ENCODE data around the gene AREL1. TPM values are rescaled to one million over a fixed set of nuclear protein-coding genes. Genes with fewer than 3 reads are reported as not detected.

The AREL1 gene
- total RNA-seq, 2 donors from 2014 or later = 14.8 to 51.2 TPM

- Histone ChIP-seq H3K4me1 (replicated peaks) (no peaks in the 10 kb centered on the region), H3K27ac (no peak overlapping the region), H3K4me3 (no peak overlapping the region), H3K9me3 (no peaks in the 10 kb centered on the region), H3K36me3 (peaks cover 0 to 9% of the 10 kb centered on the region in 2 donors), H3K27me3 (replicated peaks; ENCODE audit: insufficient read depth) (no peaks in the 10 kb centered on the region)
- DNase-seq (ENCODE audit: low spot score) = no peak
- intact Hi-C loops (cut with DNase I) = no loop called here
- TF ChIP-seq CTCF (IDR thresholded peaks at IDR 0.05) (no peak), POLR2AphosphoS5 (IDR thresholded peaks at IDR 0.05) (no peak), POLR2A (IDR thresholded peaks at IDR 0.05) (no peak)
- 85% methylated on average over 12 of the region's 12 CpGs for WGBS
Measured at GRCh38 chr14:74684434-74684833, 28.4 kb downstream of the AREL1 start.

GRCh38 chr14:74683406-74683805, 29.5 kb downstream of the AREL1 start:
- TF ChIP-seq POLR2AphosphoS5 (IDR thresholded peaks at IDR 0.05) (no peak), POLR2A (IDR thresholded peaks at IDR 0.05) (no peak), CTCF (IDR thresholded peaks at IDR 0.05) (no peak)
- no peaks in the 10 kb centered on the region for H3K27me3 ChIP-seq (replicated peaks; ENCODE audit: insufficient read depth)
- H3K4me1 ChIP-seq (replicated peaks) = no peaks in the 10 kb centered on the region
- H3K4me3 ChIP-seq = no peak overlapping the region
- H3K36me3 ChIP-seq = peaks cover 0 to 9% of the 10 kb centered on the region in 2 donors
- no peak overlapping the region for H3K27ac ChIP-seq
- H3K9me3 ChIP-seq = no peaks in the 10 kb centered on the region
- WGBS = 62% methylated on average over 3 of the region's 3 CpGs
- intact Hi-C loops (cut with DNase I) = no loop called here
- no peak for DNase-seq (ENCODE audit: low spot score)

DNA sequence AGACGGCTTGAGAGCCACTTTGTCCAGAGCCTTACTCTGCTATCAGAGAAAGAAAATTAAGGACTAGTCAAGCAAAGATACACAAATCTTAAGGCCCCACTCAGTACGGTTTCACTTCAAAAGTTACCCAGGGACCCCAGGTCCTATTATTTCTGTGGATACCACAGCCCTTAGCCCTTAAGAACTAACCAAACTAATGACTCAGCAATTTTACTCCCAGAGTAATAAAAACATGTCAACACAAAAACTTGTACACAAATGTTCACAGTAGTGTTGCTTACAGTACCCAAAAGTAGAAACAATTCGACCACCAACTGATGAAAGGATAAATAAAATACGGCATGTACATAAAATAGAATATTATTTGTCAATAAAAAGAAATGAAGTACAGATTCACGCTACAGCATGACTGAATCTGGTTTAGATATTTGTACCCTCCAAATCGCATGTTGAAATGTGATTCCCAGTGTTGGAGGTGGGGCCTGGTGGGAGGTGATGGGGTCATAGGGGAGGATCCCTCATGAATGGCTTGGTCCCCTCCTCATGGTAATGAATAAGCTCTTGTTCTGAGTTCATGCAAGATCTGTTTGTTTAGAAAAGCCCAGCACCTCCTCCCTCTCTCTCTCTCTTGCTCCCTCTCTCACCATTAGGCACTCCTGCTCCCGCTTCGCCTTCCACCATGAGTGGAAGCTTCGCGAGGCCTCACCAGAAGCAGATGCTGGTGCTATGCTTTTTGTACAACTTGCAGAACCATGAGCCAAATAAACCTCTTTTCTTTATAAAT, 30.5 kb downstream of the AREL1 start:
- Histone ChIP-seq H3K9me3 (no peaks in the 10 kb centered on the region), H3K27ac (no peak overlapping the region), H3K27me3 (replicated peaks; ENCODE audit: insufficient read depth) (no peaks in the 10 kb centered on the region), H3K4me3 (no peak overlapping the region), H3K36me3 (peaks cover 0 to 9% of the 10 kb centered on the region in 2 donors), H3K4me1 (replicated peaks) (no peaks in the 10 kb centered on the region)
- TF ChIP-seq POLR2A (IDR thresholded peaks at IDR 0.05) (no peak), POLR2AphosphoS5 (IDR thresholded peaks at IDR 0.05) (no peak), CTCF (IDR thresholded peaks at IDR 0.05) (no peak)
- WGBS = 85% methylated on average over 10 of the region's 10 CpGs
- intact Hi-C loops (cut with DNase I) = no loop called here
- no peak for DNase-seq (ENCODE audit: low spot score)

DNA sequence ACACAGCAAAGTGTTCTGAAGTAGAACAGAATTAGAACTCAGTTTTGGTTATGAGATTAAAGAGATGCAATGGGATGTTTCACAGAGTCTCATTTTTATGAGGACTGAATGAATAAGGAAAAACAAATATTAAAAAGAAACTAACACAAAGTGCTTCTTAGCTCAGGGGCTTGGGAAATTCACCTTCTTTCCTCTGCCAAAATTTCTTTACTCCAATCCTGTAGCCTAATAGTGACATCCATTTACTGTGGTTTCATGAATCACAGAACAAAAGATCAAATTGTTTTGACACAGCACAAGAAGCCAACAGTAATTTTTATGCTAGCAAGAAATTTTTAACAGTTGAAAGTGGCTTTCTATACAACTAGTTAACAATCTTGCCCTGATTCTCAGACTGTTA, 37.7 kb downstream of the AREL1 start:
- no peaks in the 10 kb centered on the region for H3K4me1 ChIP-seq (replicated peaks)
- H3K27me3 ChIP-seq (replicated peaks; ENCODE audit: insufficient read depth) = no peaks in the 10 kb centered on the region
- intact Hi-C loops (cut with DNase I) = no loop called here
- DNase-seq (ENCODE audit: low spot score) = no peak
- no peaks in the 10 kb centered on the region for H3K9me3 ChIP-seq
- TF ChIP-seq POLR2A (IDR thresholded peaks at IDR 0.05) = no peak
- peak overlapping the region in 1 of 2 donors; percentile 11 for H3K27ac ChIP-seq
- peaks cover 2 to 5% of the 10 kb centered on the region in 2 donors for H3K36me3 ChIP-seq
- no peak overlapping the region for H3K4me3 ChIP-seq

GRCh38 chr14:74673768-74674167, 39.1 kb downstream of the AREL1 start:
- Histone ChIP-seq H3K4me3 (no peak overlapping the region), H3K4me1 (replicated peaks) (no peaks in the 10 kb centered on the region), H3K27ac (no peak overlapping the region), H3K27me3 (replicated peaks; ENCODE audit: insufficient read depth) (no peaks in the 10 kb centered on the region), H3K9me3 (no peaks in the 10 kb centered on the region), H3K36me3 (peaks cover 2 to 5% of the 10 kb centered on the region in 2 donors)
- TF ChIP-seq POLR2AphosphoS5 (IDR thresholded peaks at IDR 0.05) = no peak
- no peak for TF ChIP-seq CTCF (IDR thresholded peaks at IDR 0.05)
- no peak for DNase-seq (ENCODE audit: low spot score)
- intact Hi-C loops (cut with DNase I) = no loop called here
- WGBS = 71% methylated on average over 4 of the region's 4 CpGs

Measured in prostate gland (tissue), 2 donors.